HG03196 (cell line): ENCODE results near the gene RESP18.

Experiments
- ATAC-seq: cut with Tn5 transposase; IDR thresholded peaks from one replicate; pipeline ENCODE4 v1.9.1; 2021; ENCODE audit not compliant: unreplicated experiment

RESP18 gene

GRCh38 chr2:219332542-219332941, at the start of gene RESP18:
TSS of gene RESP18 (minus strand) at chr2:219332744.
- no peak for ATAC-seq

GRCh38 chr2:219381448-219381847, 48.9 kb upstream of the RESP18 start:
- no peak for ATAC-seq

GRCh38 chr2:219380926-219381325, 48.4 kb upstream of the RESP18 start:
- no peak for ATAC-seq

- no peak for ATAC-seq
These were observed 45.8 kb upstream of the RESP18 start for GRCh38 chr2:219378163-219378851.

- no peak for ATAC-seq
These were observed 36.9 kb upstream of the RESP18 start for GRCh38 chr2:219369447-219369861.

GRCh38 chr2:219368690-219369191, 36.2 kb upstream of the RESP18 start:
- ATAC-seq = no peak

- peak; percentile 72 for ATAC-seq
These were observed 30.1 kb upstream of the RESP18 start for GRCh38 chr2:219362524-219363164.

GRCh38 chr2:219362072-219362471, 29.5 kb upstream of the RESP18 start:
- no peak for ATAC-seq

- no peak for ATAC-seq
These were observed 25.9 kb upstream of the RESP18 start for GRCh38 chr2:219358170-219359075.

GRCh38 chr2:219356834-219357233, 24.3 kb upstream of the RESP18 start:
- no peak for ATAC-seq

- no peak for ATAC-seq
These were observed 22.0 kb upstream of the RESP18 start for GRCh38 chr2:219354582-219354981.

GRCh38 chr2:219353129-219353528, 20.6 kb upstream of the RESP18 start:
- no peak for ATAC-seq

GRCh38 chr2:219352448-219353023, 20.0 kb upstream of the RESP18 start:
- no peak for ATAC-seq

GRCh38 chr2:219350710-219351221, 18.2 kb upstream of the RESP18 start:
- ATAC-seq = no peak

- ATAC-seq = no peak
These were observed 17.7 kb upstream of the RESP18 start for GRCh38 chr2:219350215-219350614.

GRCh38 chr2:219344751-219345430, 12.3 kb upstream of the RESP18 start:
- ATAC-seq = no peak

- ATAC-seq = no peak
These were observed 2.8 kb upstream of the RESP18 start for GRCh38 chr2:219335373-219335786.

GRCh38 chr2:219334076-219334475, 1.5 kb upstream of the RESP18 start:
- ATAC-seq = no peak

- ATAC-seq = no peak
These were observed 857 bp downstream of the RESP18 start for GRCh38 chr2:219331560-219332213.

- no peak for ATAC-seq
These were observed 4.8 kb downstream of the RESP18 start for GRCh38 chr2:219327719-219328118.
